IPS-15b (cell line): Measurements from ENCODE around the gene BTBD9.

Source experiments
- H3K27me3 ChIP-seq: one replicate; pipeline ENCODE4 v1.6.1; 2013; ENCODE audit warnings: low read length; ENCODE audit not compliant: control insufficient read depth, insufficient read depth
- H3K36me3 ChIP-seq: one replicate; pipeline ENCODE4 v1.6.1; 2013; ENCODE audit warnings: low read length; ENCODE audit not compliant: control insufficient read depth, insufficient read depth
- H3K4me1 ChIP-seq: one replicate; pipeline ENCODE4 v1.6.1; 2013; ENCODE audit warnings: mild to moderate bottlenecking, low read length; ENCODE audit not compliant: control insufficient read depth, insufficient read depth
- H3K4me3 ChIP-seq: one replicate; pipeline ENCODE4 v1.5.1; 2013; ENCODE audit warnings: low read depth, low read length
- H3K9ac ChIP-seq: one replicate; pipeline ENCODE4 v1.6.1; 2013; ENCODE audit warnings: low read depth, mild to moderate bottlenecking, low read length
- H3K9me3 ChIP-seq: one replicate; pipeline ENCODE4 v1.6.1; 2013; ENCODE audit warnings: mild to moderate bottlenecking, low read length; ENCODE audit not compliant: control insufficient read depth, insufficient read depth

Gene BTBD9

DNA sequence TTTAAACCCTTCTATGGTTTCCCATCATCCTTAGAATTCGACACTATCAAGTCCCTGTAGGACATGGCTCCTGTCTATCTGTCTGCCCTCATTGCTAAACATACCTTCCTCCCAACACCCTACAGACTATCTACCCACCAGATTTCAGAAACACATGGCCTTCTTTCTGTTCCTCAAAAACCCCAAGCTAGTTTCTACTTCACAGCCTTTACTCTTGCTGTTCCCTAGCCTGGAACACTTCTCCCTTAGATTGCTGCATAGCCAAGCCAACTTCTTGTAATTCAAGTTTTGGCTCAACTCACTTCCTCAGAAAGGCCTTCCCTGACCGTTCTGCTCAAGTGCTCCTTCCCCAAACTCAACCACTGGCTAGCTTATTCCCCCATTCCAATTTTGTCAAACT lies 156.2 kb downstream of the BTBD9 start:
- no peaks in the 10 kb centered on the region for H3K27me3 ChIP-seq
- no peak overlapping the region for H3K4me3 ChIP-seq
- no peaks in the 10 kb centered on the region for H3K36me3 ChIP-seq
- H3K9ac ChIP-seq: no peak overlapping the region
- no peaks in the 10 kb centered on the region for H3K9me3 ChIP-seq
- H3K4me1 ChIP-seq: peaks cover 10% of the 10 kb centered on the region

DNA sequence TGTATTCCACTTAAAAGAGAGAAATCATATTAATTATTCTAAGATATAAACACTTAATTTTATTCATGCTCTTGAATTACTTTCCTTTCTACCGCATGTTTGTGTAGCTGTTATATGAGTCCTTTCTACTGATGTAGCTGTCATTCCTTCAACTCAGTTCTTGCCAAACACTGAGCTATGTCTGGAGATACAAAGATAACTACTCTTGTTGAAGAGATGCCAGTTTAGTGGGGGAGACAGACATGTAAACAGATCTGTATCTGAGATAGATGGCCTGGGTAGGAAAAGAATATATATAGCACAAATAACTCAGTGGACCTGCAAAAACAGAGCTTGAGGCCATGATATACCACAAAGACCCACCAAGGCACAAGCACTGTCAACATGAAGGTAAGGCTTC lies 157.3 kb downstream of the BTBD9 start:
- Histone ChIP-seq H3K36me3 (no peaks in the 10 kb centered on the region), H3K9ac (no peak overlapping the region), H3K4me1 (peaks cover 19% of the 10 kb centered on the region), H3K4me3 (no peak overlapping the region), H3K9me3 (no peaks in the 10 kb centered on the region), H3K27me3 (no peaks in the 10 kb centered on the region)

DNA sequence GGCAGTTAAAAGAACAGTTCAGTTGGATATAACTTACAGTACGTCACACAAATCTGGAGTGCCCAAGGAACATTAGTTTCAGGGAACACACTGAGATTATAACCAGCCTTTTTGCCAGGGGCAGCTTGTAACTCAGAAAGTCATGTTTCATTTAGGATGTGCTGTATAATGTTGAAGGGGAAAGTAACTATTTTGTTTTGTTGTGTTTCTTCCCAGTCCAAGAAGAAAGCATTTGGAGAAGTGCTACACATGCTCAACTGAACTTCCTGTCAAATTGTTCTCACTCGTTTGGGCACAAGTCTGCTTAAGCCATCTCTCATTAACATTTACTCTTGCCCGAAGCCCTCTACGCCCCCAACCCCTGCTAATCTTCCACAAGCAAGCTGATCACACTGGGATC lies 157.9 kb downstream of the BTBD9 start:
- Histone ChIP-seq H3K9me3 (no peaks in the 10 kb centered on the region), H3K4me3 (no peak overlapping the region), H3K4me1 (peaks cover 25% of the 10 kb centered on the region), H3K36me3 (no peaks in the 10 kb centered on the region), H3K27me3 (no peaks in the 10 kb centered on the region), H3K9ac (no peak overlapping the region)

DNA sequence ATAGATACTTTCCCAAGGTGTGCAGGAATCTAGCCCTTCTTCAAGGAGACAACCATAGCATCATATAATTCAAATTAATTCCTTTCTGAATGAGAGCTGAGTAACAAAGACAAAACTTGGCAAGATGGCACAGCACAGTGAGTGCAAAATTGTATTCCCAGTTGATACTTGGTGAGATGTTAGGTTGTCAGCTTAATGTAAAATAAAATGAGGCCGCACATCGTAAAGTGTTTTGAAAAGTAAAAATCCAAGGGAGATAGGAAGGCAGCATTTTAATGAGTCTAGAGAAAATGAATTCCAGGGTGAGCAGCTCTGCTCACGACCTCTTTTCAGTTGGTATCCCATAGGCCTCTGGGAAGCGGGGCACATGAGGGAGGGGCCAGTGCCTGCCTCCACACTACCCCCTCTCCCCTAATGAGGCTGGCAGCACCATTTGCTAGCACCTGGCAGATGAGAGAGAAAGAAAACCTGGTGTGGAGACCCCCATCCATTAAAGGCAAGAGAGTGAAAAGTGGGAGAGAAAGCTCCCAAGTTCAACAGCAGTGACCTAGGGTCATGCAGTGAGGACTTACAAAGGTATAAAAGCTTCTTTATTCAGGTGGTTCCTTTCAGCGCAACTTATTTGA lies 158.4 kb downstream of the BTBD9 start:
- Histone ChIP-seq H3K36me3 (no peaks in the 10 kb centered on the region), H3K9me3 (no peaks in the 10 kb centered on the region), H3K9ac (no peak overlapping the region), H3K4me1 (peaks cover 29% of the 10 kb centered on the region), H3K27me3 (no peaks in the 10 kb centered on the region), H3K4me3 (no peak overlapping the region)

DNA sequence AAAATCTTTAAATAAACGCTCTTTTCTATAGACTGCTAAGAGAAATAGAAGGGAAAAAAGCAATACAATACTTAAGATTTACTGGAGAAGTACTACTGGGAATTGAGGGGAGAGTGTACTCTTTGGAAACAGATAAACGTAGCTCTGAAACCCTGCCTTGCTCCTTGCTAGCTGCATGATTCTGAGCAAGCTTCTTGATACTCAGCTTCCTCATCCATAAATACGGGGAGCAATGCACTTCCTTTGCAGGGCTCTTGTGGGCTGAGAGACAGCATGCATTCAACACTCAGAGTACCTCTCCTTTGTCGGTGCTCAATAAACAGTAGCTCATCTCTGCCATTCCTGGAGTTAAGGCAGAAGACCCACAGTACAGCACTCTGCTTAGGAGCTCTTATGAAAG lies 159.7 kb downstream of the BTBD9 start:
- no peak overlapping the region for H3K4me3 ChIP-seq
- H3K9me3 ChIP-seq: no peaks in the 10 kb centered on the region
- H3K27me3 ChIP-seq: no peaks in the 10 kb centered on the region
- no peak overlapping the region for H3K9ac ChIP-seq
- no peaks in the 10 kb centered on the region for H3K36me3 ChIP-seq
- peaks cover 37% of the 10 kb centered on the region for H3K4me1 ChIP-seq

DNA sequence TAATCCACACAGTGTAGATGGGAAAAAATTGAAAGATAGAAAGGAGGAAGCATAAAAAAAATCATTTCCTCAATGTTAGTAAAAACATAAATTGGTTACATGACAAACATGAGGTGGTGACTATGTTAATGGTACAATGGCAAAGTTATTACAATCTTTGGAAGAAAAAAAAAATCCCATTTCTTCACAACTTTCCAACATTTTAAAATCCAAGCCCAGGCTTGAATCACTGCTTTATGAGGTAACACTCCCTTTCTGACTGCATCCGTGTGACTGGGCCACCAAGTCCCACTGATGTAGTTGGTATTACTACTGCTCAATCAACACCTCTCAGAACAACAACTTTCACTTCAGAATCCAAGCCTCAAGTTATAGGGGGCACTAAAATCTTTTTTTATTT lies 160.4 kb downstream of the BTBD9 start:
- H3K27me3 ChIP-seq: no peaks in the 10 kb centered on the region
- H3K9me3 ChIP-seq: no peaks in the 10 kb centered on the region
- H3K4me1 ChIP-seq: peaks cover 37% of the 10 kb centered on the region
- H3K36me3 ChIP-seq: no peaks in the 10 kb centered on the region
- H3K4me3 ChIP-seq: no peak overlapping the region
- no peak overlapping the region for H3K9ac ChIP-seq

DNA sequence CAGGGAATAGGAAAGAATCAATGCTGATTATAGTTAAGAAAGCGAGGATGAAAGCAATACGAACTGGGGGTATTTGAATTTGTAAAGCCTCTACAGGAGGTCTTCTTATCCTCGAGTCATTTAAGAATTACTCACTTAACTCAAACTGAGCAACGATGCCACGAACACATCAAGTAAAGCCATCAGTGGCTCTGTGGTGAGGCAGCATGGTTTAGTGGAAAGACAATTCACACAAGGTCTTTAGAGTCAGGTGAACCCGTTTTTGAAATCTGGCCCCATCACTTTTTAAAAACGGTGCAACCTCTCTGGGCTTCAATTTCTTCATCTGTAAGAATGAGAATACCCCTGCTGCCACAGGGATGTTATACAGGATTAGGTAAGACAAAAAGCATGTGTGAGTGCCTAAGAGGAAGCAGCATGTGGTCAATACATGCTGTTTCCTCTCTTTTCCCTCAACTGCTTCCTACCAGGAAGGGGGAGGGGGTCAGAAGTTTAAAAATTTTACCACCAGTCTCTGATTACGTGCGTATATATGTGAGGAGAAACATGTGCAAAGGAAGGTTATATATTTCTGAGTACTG lies 162.0 kb downstream of the BTBD9 start:
- Histone ChIP-seq H3K4me1 (peaks cover 37% of the 10 kb centered on the region), H3K9ac (no peak overlapping the region), H3K4me3 (no peak overlapping the region)

DNA sequence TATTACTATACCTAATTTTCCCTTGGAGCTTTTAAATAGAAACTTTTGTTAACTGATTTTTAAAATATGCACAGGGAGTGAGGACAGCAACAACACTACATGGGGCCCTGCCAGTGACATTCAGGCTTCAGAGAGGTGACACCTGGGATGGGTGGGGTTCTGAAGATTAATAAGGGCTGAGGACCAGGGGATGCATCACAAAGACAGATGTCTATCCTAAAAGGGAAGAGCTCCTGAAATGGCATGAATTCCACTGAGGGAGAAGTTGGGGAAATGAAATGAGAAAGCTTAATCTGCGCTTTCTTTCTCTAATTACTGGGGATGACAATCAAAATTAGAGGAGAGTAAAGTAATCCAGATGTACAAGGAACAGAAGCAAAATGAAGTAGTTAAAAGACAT lies 162.8 kb downstream of the BTBD9 start:
- Histone ChIP-seq H3K4me1 (peaks cover 37% of the 10 kb centered on the region), H3K27me3 (no peaks in the 10 kb centered on the region), H3K9me3 (no peaks in the 10 kb centered on the region), H3K36me3 (no peaks in the 10 kb centered on the region), H3K9ac (no peak overlapping the region), H3K4me3 (no peak overlapping the region)

More for the DNA sequence above, 162.0 kb downstream of the BTBD9 start:
- Histone ChIP-seq H3K27me3 (no peaks in the 10 kb centered on the region), H3K9me3 (no peaks in the 10 kb centered on the region), H3K36me3 (no peaks in the 10 kb centered on the region)

DNA sequence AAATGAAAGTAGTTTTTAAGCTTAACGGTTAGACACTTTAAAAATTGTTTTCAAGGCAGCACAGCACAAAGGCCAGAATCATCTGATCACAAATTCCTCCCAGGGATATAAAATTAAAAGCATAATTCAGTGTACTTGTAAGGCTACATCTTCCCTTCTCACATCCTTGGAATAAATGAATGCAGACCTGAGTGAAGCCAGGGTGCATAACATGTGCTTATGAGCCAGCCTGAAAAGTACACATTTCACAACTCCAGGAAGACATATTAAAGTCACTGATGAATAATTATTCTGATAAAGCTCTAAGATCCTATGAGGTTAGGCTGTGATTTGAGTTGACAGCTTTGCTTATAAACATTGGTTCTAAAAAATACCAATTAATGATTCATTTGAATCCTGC lies 163.6 kb downstream of the BTBD9 start:
- no peak overlapping the region for H3K9ac ChIP-seq
- H3K36me3 ChIP-seq: no peaks in the 10 kb centered on the region
- peaks cover 34% of the 10 kb centered on the region for H3K4me1 ChIP-seq
- H3K27me3 ChIP-seq: no peaks in the 10 kb centered on the region
- H3K4me3 ChIP-seq: no peak overlapping the region
- H3K9me3 ChIP-seq: no peaks in the 10 kb centered on the region

DNA sequence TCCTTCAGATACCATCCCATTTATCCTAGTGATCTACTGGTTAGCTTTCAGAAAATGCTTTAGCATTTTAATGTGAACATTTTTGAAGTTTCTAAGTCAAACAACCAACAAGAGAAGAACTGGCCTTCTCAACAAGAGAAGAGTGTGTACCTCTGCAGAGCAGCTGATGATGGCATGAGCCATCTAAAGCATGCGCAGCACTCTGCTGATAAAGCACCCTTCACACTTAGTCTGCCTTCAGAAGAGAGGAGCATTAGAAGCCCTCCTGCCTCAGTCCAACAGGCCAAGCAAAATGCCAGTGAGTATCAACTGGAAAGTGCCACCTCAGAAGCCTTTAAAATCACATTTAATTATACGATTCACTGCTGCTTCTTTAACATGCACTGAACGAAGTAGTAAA lies 169.2 kb downstream of the BTBD9 start:
- Histone ChIP-seq H3K27me3 (no peaks in the 10 kb centered on the region), H3K9ac (no peak overlapping the region), H3K4me1 (no peaks in the 10 kb centered on the region), H3K36me3 (no peaks in the 10 kb centered on the region), H3K4me3 (no peak overlapping the region), H3K9me3 (no peaks in the 10 kb centered on the region)

DNA sequence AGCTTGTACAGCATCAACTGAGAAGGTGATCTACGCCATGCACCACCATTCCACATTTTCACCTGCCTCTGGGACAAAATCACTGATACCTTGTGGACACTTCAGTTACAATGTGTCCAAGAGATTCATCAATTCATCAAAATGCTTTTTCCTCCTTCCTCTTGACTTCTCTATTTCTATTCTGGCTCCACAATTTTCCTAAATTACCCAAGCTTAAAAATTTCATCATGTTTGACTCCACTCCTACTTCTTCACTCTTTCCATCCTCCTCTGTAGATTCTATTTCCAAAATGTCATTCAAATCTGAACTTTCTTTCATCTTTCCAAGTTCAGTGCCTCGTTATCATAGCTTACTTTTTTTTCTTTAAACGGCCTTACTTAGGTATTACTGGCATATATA lies 172.2 kb downstream of the BTBD9 start:
- Histone ChIP-seq H3K36me3 (no peaks in the 10 kb centered on the region), H3K27me3 (no peaks in the 10 kb centered on the region), H3K9ac (no peak overlapping the region), H3K9me3 (no peaks in the 10 kb centered on the region), H3K4me3 (no peak overlapping the region), H3K4me1 (no peaks in the 10 kb centered on the region)

DNA sequence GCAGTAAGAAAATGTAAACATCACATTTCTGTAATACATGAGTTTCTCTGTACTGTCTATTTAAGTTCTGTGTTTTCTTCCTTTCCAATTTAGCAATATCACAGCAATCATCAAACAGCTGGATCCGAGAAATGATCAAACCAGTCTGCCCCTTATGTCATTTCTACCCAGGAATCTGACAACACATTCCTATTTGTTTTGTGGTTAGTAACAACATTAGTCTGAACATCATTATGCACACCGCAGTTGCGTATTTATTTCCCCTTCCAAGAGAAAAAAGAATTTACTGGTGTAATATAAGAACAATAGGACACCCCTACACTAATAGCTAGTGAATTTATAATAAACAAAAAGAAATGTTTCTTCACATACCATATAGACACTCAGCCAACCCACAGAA lies 179.5 kb downstream of the BTBD9 start:
- Histone ChIP-seq H3K36me3 (no peaks in the 10 kb centered on the region), H3K27me3 (no peaks in the 10 kb centered on the region), H3K9ac (no peak overlapping the region), H3K4me3 (no peak overlapping the region), H3K4me1 (peaks cover 3% of the 10 kb centered on the region), H3K9me3 (no peaks in the 10 kb centered on the region)
